HEK293 (cell line): ENCODE data around the gene NEAT1.

ENCODE experiments used
- ATF2 ChIP-seq: fragments of 450-650 bp; formaldehyde crosslinking; IDR thresholded peaks from 2 replicates; pipeline ENCODE4 v1.5.1; 2016; ENCODE audit warnings: missing biosample characterization, missing genetic modification characterization, low read depth
- FEZF1 ChIP-seq: fragments of 450-650 bp; formaldehyde crosslinking; IDR thresholded peaks from 2 replicates; pipeline ENCODE4 v1.5.1; 2016; ENCODE audit warnings: missing biosample characterization, missing genetic modification characterization
- GFI1B ChIP-seq: fragments of 450-650 bp; formaldehyde crosslinking; IDR thresholded peaks from 2 replicates; pipeline ENCODE4 v1.5.1; 2016; ENCODE audit warnings: missing biosample characterization, missing genetic modification characterization
- GLIS2 ChIP-seq: fragments of 450-650 bp; formaldehyde crosslinking; IDR thresholded peaks from 2 replicates; pipeline ENCODE4 v1.5.1; 2016; ENCODE audit warnings: missing biosample characterization, missing genetic modification characterization
- KLF9 ChIP-seq: fragments of 450-650 bp; formaldehyde crosslinking; IDR thresholded peaks from 2 replicates; pipeline ENCODE4 v1.5.1; 2016; ENCODE audit warnings: missing biosample characterization, missing genetic modification characterization, low read depth
- OSR2 ChIP-seq: fragments of 450-650 bp; formaldehyde crosslinking; IDR thresholded peaks from 2 replicates; pipeline ENCODE4 v1.5.1; 2016; ENCODE audit warnings: missing biosample characterization, missing genetic modification characterization
- PRDM6 ChIP-seq: fragments of 450-650 bp; formaldehyde crosslinking; IDR thresholded peaks from 2 replicates; pipeline ENCODE4 v1.5.1; 2017; ENCODE audit warnings: missing biosample characterization, missing genetic modification characterization
- RBAK ChIP-seq: fragments of 450-650 bp; formaldehyde crosslinking; IDR thresholded peaks from 2 replicates; pipeline ENCODE4 v1.5.1; 2016; ENCODE audit warnings: missing biosample characterization, missing genetic modification characterization
- REPIN1 ChIP-seq: fragments of 450-650 bp; formaldehyde crosslinking; IDR thresholded peaks from 2 replicates; pipeline ENCODE4 v1.5.1; 2017; ENCODE audit warnings: missing biosample characterization, missing genetic modification characterization, low read depth
- SALL2 ChIP-seq: fragments of 450-650 bp; formaldehyde crosslinking; IDR thresholded peaks from 2 replicates; pipeline ENCODE4 v1.5.0; 2017; ENCODE audit warnings: missing biosample characterization, mild to moderate bottlenecking, missing genetic modification characterization, borderline replicate concordance
- YY2 ChIP-seq: fragments of 450-650 bp; formaldehyde crosslinking; IDR thresholded peaks from 2 replicates; pipeline ENCODE4 v1.5.1; 2016; ENCODE audit warnings: missing biosample characterization, missing genetic modification characterization
- ZBTB48 ChIP-seq: fragments of 450-650 bp; formaldehyde crosslinking; IDR thresholded peaks from 2 replicates; pipeline ENCODE4 v1.5.1; 2016; ENCODE audit warnings: missing biosample characterization, missing genetic modification characterization
- ZBTB49 ChIP-seq: fragments of 450-650 bp; formaldehyde crosslinking; IDR thresholded peaks from 2 replicates; pipeline ENCODE4 v1.5.1; 2016; ENCODE audit warnings: missing biosample characterization, missing genetic modification characterization, low read depth
- ZIC2 ChIP-seq: fragments of 450-650 bp; formaldehyde crosslinking; IDR thresholded peaks from 2 replicates; pipeline ENCODE4 v1.5.1; 2016; ENCODE audit warnings: missing biosample characterization, missing genetic modification characterization
- ZNF24 ChIP-seq: fragments of 450-650 bp; formaldehyde crosslinking; IDR thresholded peaks from 2 replicates; pipeline ENCODE4 v1.5.1; 2016; ENCODE audit warnings: missing biosample characterization, missing genetic modification characterization
- ZNF248 ChIP-seq: fragments of 450-650 bp; formaldehyde crosslinking; IDR thresholded peaks from 2 replicates; pipeline ENCODE4 v1.5.1; 2017; ENCODE audit warnings: missing biosample characterization, missing genetic modification characterization
- ZNF324 ChIP-seq: fragments of 450-650 bp; formaldehyde crosslinking; IDR thresholded peaks from 2 replicates; pipeline ENCODE4 v1.5.1; 2016; ENCODE audit warnings: missing biosample characterization, missing genetic modification characterization
- ZNF341 ChIP-seq: fragments of 450-650 bp; formaldehyde crosslinking; IDR thresholded peaks from 2 replicates; pipeline ENCODE4; 2016; ENCODE audit warnings: low read depth, missing biosample characterization, missing genetic modification characterization
- ZNF473 ChIP-seq: fragments of 450-650 bp; formaldehyde crosslinking; IDR thresholded peaks from 2 replicates; pipeline ENCODE4 v1.5.1; 2017; ENCODE audit warnings: missing biosample characterization, missing genetic modification characterization
- ZNF529 ChIP-seq: fragments of 450-650 bp; formaldehyde crosslinking; IDR thresholded peaks from 2 replicates; pipeline ENCODE4 v1.5.1; 2017; ENCODE audit warnings: missing genetic modification characterization, missing biosample characterization; ENCODE audit not compliant: insufficient replicate concordance
- ZNF555 ChIP-seq: fragments of 450-650 bp; formaldehyde crosslinking; conservative IDR thresholded peaks from 2 replicates; pipeline ENCODE4 v1.5.1; 2017; ENCODE audit warnings: missing biosample characterization, mild to moderate bottlenecking, missing genetic modification characterization, inconsistent platforms
- ZNF623 ChIP-seq: fragments of 450-650 bp; formaldehyde crosslinking; IDR thresholded peaks from 2 replicates; pipeline ENCODE4 v1.5.1; 2016; ENCODE audit warnings: missing biosample characterization, missing genetic modification characterization
- ZNF654 ChIP-seq: fragments of 450-650 bp; formaldehyde crosslinking; IDR thresholded peaks from 2 replicates; pipeline ENCODE4 v1.5.1; 2016; ENCODE audit warnings: low read depth, missing biosample characterization, missing genetic modification characterization
- ZNF658 ChIP-seq: fragments of 450-650 bp; formaldehyde crosslinking; IDR thresholded peaks from 2 replicates; pipeline ENCODE4; 2016; ENCODE audit warnings: missing biosample characterization, missing genetic modification characterization
- ZNF701 ChIP-seq: fragments of 450-650 bp; formaldehyde crosslinking; IDR thresholded peaks from 2 replicates; pipeline ENCODE4 v1.5.1; 2016; ENCODE audit warnings: missing biosample characterization, missing genetic modification characterization
- ZNF76 ChIP-seq: fragments of 450-650 bp; formaldehyde crosslinking; IDR thresholded peaks from 2 replicates; pipeline ENCODE4; 2016; ENCODE audit warnings: low read depth, missing biosample characterization, missing genetic modification characterization, borderline replicate concordance
- ZNF768 ChIP-seq: fragments of 450-650 bp; formaldehyde crosslinking; IDR thresholded peaks from 2 replicates; pipeline ENCODE4 v1.5.1; 2018; ENCODE audit warnings: missing biosample characterization, mild to moderate bottlenecking, missing genetic modification characterization
- ZSCAN23 ChIP-seq: fragments of 450-650 bp; formaldehyde crosslinking; IDR thresholded peaks from 2 replicates; pipeline ENCODE4 v1.5.1; 2016; ENCODE audit warnings: missing biosample characterization, missing genetic modification characterization
- TF ChIP-seq, protein P1 (sequence below): fragments of 450-650 bp; formaldehyde crosslinking; IDR thresholded peaks from 2 replicates; pipeline ENCODE4 v1.5.1; 2016; ENCODE audit warnings: missing biosample characterization, missing genetic modification characterization
- TF ChIP-seq, protein P2 (sequence below): fragments of 450-650 bp; formaldehyde crosslinking; IDR thresholded peaks from 2 replicates; pipeline ENCODE4 v1.5.1; 2016; ENCODE audit warnings: missing biosample characterization, missing genetic modification characterization

The NEAT1 gene

DNA sequence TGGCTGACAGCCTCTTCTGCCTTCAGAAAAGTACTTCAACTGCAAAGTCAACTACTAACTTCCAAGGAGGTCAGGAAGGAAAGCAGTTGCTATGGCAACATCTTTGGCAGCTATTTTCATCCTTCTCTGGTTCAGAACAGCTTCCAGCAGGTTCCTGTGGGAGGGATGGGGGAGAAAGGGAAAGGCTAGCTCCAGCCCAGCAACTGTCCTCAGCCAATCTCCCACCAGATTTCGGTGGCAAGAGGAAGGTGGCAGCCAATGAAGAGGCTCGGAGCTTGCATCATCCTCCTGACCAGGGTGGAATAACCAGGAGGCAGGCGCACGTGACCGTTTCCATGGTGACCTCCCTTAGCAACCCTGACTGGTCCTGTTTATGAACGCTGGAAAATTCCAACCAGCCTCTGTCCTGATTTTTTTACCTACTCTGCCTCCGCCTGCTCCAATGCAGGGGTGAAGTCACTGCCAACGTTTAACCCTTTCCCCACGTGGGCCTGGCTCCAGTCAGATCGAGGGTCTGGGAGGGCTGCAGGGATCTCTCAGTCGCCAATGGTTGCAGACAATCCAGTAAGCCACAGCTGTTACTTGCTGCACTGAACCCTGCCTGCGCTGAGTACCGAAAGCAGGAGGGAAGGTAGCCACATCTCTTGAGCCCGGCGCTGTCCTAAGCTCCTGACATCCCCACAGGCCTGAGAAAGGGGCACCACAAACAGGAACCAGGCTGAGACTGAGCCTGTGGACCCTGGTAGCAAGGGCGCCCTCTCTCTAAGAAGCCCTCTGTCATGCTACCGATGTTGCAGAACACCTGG, 65.1 kb downstream of the NEAT1 start (continued):
- TF ChIP-seq, protein P1, sequence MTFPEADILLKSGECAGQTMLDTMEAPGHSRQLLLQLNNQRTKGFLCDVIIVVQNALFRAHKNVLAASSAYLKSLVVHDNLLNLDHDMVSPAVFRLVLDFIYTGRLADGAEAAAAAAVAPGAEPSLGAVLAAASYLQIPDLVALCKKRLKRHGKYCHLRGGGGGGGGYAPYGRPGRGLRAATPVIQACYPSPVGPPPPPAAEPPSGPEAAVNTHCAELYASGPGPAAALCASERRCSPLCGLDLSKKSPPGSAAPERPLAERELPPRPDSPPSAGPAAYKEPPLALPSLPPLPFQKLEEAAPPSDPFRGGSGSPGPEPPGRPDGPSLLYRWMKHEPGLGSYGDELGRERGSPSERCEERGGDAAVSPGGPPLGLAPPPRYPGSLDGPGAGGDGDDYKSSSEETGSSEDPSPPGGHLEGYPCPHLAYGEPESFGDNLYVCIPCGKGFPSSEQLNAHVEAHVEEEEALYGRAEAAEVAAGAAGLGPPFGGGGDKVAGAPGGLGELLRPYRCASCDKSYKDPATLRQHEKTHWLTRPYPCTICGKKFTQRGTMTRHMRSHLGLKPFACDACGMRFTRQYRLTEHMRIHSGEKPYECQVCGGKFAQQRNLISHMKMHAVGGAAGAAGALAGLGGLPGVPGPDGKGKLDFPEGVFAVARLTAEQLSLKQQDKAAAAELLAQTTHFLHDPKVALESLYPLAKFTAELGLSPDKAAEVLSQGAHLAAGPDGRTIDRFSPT (tag by site-specific recombination) = no peak
- no peak for TF ChIP-seq ZNF248 (tag by site-specific recombination)
- TF ChIP-seq ZNF701 (tag by site-specific recombination) = no peak
- TF ChIP-seq ATF2 = 0 out of 2 replicates have a peak, but pooled peaks have one; percentile 27
- no peak for TF ChIP-seq RBAK (tag by site-specific recombination)
- TF ChIP-seq ZIC2 = no peak
- no peak for TF ChIP-seq ZNF658 (tag by site-specific recombination)
- TF ChIP-seq YY2 (tag by site-specific recombination) = no peak
- TF ChIP-seq ZNF623 (tag by site-specific recombination) = no peak
- no peak for TF ChIP-seq GFI1B (tag by site-specific recombination)
- no peak for TF ChIP-seq ZNF324 (tag by site-specific recombination)
- TF ChIP-seq, protein P2, sequence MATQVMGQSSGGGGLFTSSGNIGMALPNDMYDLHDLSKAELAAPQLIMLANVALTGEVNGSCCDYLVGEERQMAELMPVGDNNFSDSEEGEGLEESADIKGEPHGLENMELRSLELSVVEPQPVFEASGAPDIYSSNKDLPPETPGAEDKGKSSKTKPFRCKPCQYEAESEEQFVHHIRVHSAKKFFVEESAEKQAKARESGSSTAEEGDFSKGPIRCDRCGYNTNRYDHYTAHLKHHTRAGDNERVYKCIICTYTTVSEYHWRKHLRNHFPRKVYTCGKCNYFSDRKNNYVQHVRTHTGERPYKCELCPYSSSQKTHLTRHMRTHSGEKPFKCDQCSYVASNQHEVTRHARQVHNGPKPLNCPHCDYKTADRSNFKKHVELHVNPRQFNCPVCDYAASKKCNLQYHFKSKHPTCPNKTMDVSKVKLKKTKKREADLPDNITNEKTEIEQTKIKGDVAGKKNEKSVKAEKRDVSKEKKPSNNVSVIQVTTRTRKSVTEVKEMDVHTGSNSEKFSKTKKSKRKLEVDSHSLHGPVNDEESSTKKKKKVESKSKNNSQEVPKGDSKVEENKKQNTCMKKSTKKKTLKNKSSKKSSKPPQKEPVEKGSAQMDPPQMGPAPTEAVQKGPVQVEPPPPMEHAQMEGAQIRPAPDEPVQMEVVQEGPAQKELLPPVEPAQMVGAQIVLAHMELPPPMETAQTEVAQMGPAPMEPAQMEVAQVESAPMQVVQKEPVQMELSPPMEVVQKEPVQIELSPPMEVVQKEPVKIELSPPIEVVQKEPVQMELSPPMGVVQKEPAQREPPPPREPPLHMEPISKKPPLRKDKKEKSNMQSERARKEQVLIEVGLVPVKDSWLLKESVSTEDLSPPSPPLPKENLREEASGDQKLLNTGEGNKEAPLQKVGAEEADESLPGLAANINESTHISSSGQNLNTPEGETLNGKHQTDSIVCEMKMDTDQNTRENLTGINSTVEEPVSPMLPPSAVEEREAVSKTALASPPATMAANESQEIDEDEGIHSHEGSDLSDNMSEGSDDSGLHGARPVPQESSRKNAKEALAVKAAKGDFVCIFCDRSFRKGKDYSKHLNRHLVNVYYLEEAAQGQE (tag by site-specific recombination) = no peak; the same call in 1 of the 2 replicates
- no peak for TF ChIP-seq OSR2 (tag by site-specific recombination)
- TF ChIP-seq ZNF76 (tag by site-specific recombination) = no peak
- no peak for TF ChIP-seq ZNF768 (tag by site-specific recombination)
- no peak for TF ChIP-seq KLF9 (tag by site-specific recombination)
- TF ChIP-seq ZNF529 (tag by site-specific recombination) = no peak
- TF ChIP-seq ZNF341 (tag by site-specific recombination) = peak; percentile 83
- TF ChIP-seq ZBTB49 = no peak
- no peak for TF ChIP-seq ZNF555 (tag by site-specific recombination)
- TF ChIP-seq ZSCAN23 (tag by site-specific recombination) = no peak
- no peak for TF ChIP-seq PRDM6
- no peak for TF ChIP-seq FEZF1 (tag by site-specific recombination)
- no peak for TF ChIP-seq SALL2
- TF ChIP-seq GLIS2 (tag by site-specific recombination) = peak; percentile 75
- TF ChIP-seq REPIN1 = no peak
- TF ChIP-seq ZNF473 (tag by site-specific recombination) = no peak
- TF ChIP-seq ZNF654 = no peak
- peak; percentile 60 for TF ChIP-seq ZBTB48
- peak; percentile 36; the same call in 1 of the 2 replicates for TF ChIP-seq ZNF24 (tag by site-specific recombination)
